SK-N-SH treated with all-trans-retinoic acid at 6 μM for 48 hours (cell line): Measurements from ENCODE around the gene ST6GALNAC4.

ENCODE experiments used
- ATAC-seq: fragments of 200-7000 bp; cut with Tn5 transposase; 3 replicates; pipeline ENCODE4 v1.9.1; 2020; ENCODE audit warnings: mild to moderate bottlenecking, moderate library complexity
- ARNTL ChIP-seq: fragments of 450-650 bp; formaldehyde crosslinking; IDR thresholded peaks from 2 replicates; pipeline ENCODE4 v1.5.0; 2020; ENCODE audit warnings: low read depth, mild to moderate bottlenecking, moderate library complexity, borderline replicate concordance
- BACH2 ChIP-seq: fragments of 250-450 bp; sonication (Bioruptor Pico); IDR thresholded peaks from 2 replicates; pipeline ENCODE4 v1.9.0; 2021; ENCODE audit warnings: mild to moderate bottlenecking, borderline replicate concordance
- CSDC2 ChIP-seq: fragments of 250-450 bp; sonication (Bioruptor Pico); IDR thresholded peaks from 2 replicates; pipeline ENCODE4 v1.5.0; 2020; ENCODE audit warnings: mild to moderate bottlenecking, moderate library complexity
- ESRRG ChIP-seq: fragments of 250-450 bp; sonication (Bioruptor Pico); IDR thresholded peaks from 2 replicates; pipeline ENCODE4 v1.6.1; 2021; ENCODE audit warnings: mild to moderate bottlenecking
- ISL1 ChIP-seq: fragments of 250-450 bp; sonication (Bioruptor Pico); IDR thresholded peaks from 2 replicates; pipeline ENCODE4 v2.1.2; 2022; ENCODE audit warnings: mild to moderate bottlenecking, moderate library complexity
- PATZ1 ChIP-seq: fragments of 250-450 bp; sonication (Bioruptor Pico); IDR thresholded peaks from 2 replicates; pipeline ENCODE4 v1.8.0; 2020; ENCODE audit warnings: mild to moderate bottlenecking, moderate library complexity, borderline replicate concordance
- POU6F1 ChIP-seq: fragments of 250-450 bp; sonication (Bioruptor Pico); IDR thresholded peaks from 2 replicates; pipeline ENCODE4 v1.8.0; 2021; ENCODE audit warnings: low read depth, mild to moderate bottlenecking, moderate library complexity, borderline replicate concordance
- PPARA ChIP-seq: fragments of 250-450 bp; sonication (Bioruptor Pico); IDR thresholded peaks from 2 replicates; pipeline ENCODE4 v1.5.0; 2020; ENCODE audit warnings: mild to moderate bottlenecking, borderline replicate concordance
- RARB ChIP-seq: fragments of 250-450 bp; sonication (Bioruptor Pico); IDR thresholded peaks from 2 replicates; pipeline ENCODE4 v1.8.0; 2021; ENCODE audit warnings: mild to moderate bottlenecking, moderate library complexity
- SNAI2 ChIP-seq: fragments of 250-450 bp; sonication (Bioruptor Pico); IDR thresholded peaks from 2 replicates; pipeline ENCODE4 v1.5.0; 2020; ENCODE audit warnings: mild to moderate bottlenecking, moderate library complexity
- TCF4 ChIP-seq: fragments of 250-450 bp; sonication (Bioruptor Pico); IDR thresholded peaks from 2 replicates; pipeline ENCODE4 v1.8.0; 2021; ENCODE audit warnings: mild to moderate bottlenecking, moderate library complexity, borderline replicate concordance
- TOX ChIP-seq: fragments of 250-450 bp; sonication (Bioruptor Pico); IDR thresholded peaks from 2 replicates; pipeline ENCODE4 v1.8.0; 2021; ENCODE audit warnings: mild to moderate bottlenecking, moderate library complexity, borderline replicate concordance
- TSHZ2 ChIP-seq: fragments of 250-450 bp; sonication (Bioruptor Pico); IDR thresholded peaks from 2 replicates; pipeline ENCODE4 v1.5.0; 2020; ENCODE audit warnings: mild to moderate bottlenecking, moderate library complexity
- ZC3H10 ChIP-seq: fragments of 250-450 bp; sonication (Bioruptor Pico); IDR thresholded peaks from 2 replicates; pipeline ENCODE4 v1.5.1; 2021; ENCODE audit warnings: mild to moderate bottlenecking, moderate library complexity
- ZFP3 ChIP-seq: fragments of 250-450 bp; sonication (Bioruptor Pico); IDR thresholded peaks from 2 replicates; pipeline ENCODE4 v1.5.0; 2020; ENCODE audit warnings: mild to moderate bottlenecking, moderate library complexity
- ZFP30 ChIP-seq: fragments of 450-650 bp; formaldehyde crosslinking; IDR thresholded peaks from 2 replicates; pipeline ENCODE4 v1.5.0; 2022; ENCODE audit warnings: mild to moderate bottlenecking, moderate library complexity
- ZNF70 ChIP-seq: fragments of 450-650 bp; formaldehyde crosslinking; IDR thresholded peaks from 2 replicates; pipeline ENCODE4 v1.5.0; 2020; ENCODE audit warnings: mild to moderate bottlenecking, moderate library complexity
- ZNF8 ChIP-seq: fragments of 450-650 bp; formaldehyde crosslinking; IDR thresholded peaks from 2 replicates; pipeline ENCODE4 v1.5.0; 2020; ENCODE audit warnings: mild to moderate bottlenecking, moderate library complexity
- TF ChIP-seq, protein P1 (sequence below): fragments of 250-450 bp; sonication (Bioruptor Pico); IDR thresholded peaks from 2 replicates; pipeline ENCODE4 v1.5.1; 2020; ENCODE audit warnings: low read depth, mild to moderate bottlenecking, moderate library complexity

Gene ST6GALNAC4

GRCh38 chr9:127896395-127897192 lies 20.2 kb downstream of the ST6GALNAC4 start (continued):
- TF ChIP-seq, protein P1, sequence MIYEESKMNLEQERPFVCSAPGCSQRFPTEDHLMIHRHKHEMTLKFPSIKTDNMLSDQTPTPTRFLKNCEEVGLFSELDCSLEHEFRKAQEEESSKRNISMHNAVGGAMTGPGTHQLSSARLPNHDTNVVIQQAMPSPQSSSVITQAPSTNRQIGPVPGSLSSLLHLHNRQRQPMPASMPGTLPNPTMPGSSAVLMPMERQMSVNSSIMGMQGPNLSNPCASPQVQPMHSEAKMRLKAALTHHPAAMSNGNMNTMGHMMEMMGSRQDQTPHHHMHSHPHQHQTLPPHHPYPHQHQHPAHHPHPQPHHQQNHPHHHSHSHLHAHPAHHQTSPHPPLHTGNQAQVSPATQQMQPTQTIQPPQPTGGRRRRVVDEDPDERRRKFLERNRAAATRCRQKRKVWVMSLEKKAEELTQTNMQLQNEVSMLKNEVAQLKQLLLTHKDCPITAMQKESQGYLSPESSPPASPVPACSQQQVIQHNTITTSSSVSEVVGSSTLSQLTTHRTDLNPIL (CRISPR knock-in tag): no peak
- TF ChIP-seq CSDC2 (CRISPR knock-in tag) (no peak), ZC3H10 (CRISPR knock-in tag) (no peak), ZNF70 (CRISPR knock-in tag) (no peak)

- ATAC-seq: no peak
- TF ChIP-seq TCF4 (CRISPR knock-in tag): no peak
These were observed 21.0 kb downstream of the ST6GALNAC4 start for GRCh38 chr9:127895811-127896210.

- no peak for TF ChIP-seq CSDC2 (CRISPR knock-in tag)
- no peak for TF ChIP-seq ARNTL (CRISPR knock-in tag)
- no peak for TF ChIP-seq BACH2 (CRISPR knock-in tag)
- TF ChIP-seq, protein P1 (CRISPR knock-in tag): no peak
- TF ChIP-seq POU6F1: no peak
- no peak for TF ChIP-seq ZFP30 (CRISPR knock-in tag)
- TF ChIP-seq TOX (CRISPR knock-in tag): no peak
- TF ChIP-seq ZC3H10 (CRISPR knock-in tag): no peak
- no peak for TF ChIP-seq ZNF8
- ATAC-seq: no peak
These were observed 23.4 kb downstream of the ST6GALNAC4 start for GRCh38 chr9:127893392-127893791.

GRCh38 chr9:127892831-127893230 lies 24.0 kb downstream of the ST6GALNAC4 start:
- no peak for ATAC-seq

DNA sequence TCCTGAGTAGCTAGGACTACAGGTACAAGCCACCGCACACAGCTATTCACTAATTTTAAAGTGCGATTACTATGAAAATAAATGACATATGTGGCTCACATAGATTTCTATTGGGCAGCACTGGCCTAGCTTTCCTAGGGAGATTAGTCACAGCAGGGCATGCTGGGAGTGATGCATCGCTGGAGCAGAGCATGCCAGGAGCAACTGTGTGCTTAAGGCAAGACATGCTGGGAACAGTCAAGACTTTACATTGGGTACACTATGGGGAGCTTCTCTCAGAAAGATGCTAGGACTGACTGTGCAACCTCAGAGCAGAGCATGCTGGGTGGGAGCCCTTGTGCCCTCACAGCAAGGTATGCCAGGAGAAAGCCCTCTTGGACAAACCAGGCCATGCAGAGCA lies 26.8 kb downstream of the ST6GALNAC4 start:
- ATAC-seq: no peak
- TF ChIP-seq ZC3H10 (CRISPR knock-in tag) (no peak), TOX (CRISPR knock-in tag) (no peak), ZNF8 (no peak), ZFP3 (CRISPR knock-in tag) (no peak), TCF4 (CRISPR knock-in tag) (no peak)

More at GRCh38 chr9:127892831-127893230, 24.0 kb downstream of the ST6GALNAC4 start:
- no peak for TF ChIP-seq ESRRG (CRISPR knock-in tag)

GRCh38 chr9:127887792-127888191 lies 29.0 kb downstream of the ST6GALNAC4 start:
- no peak for TF ChIP-seq ZFP3 (CRISPR knock-in tag)
- TF ChIP-seq, protein P1 (CRISPR knock-in tag): no peak
- no peak for TF ChIP-seq TSHZ2 (CRISPR knock-in tag)
- no peak for TF ChIP-seq PPARA
- no peak for TF ChIP-seq PATZ1
- TF ChIP-seq ARNTL (CRISPR knock-in tag): no peak
- no peak for TF ChIP-seq BACH2 (CRISPR knock-in tag)
- no peak for TF ChIP-seq ZFP30 (CRISPR knock-in tag)
- no peak for TF ChIP-seq TCF4 (CRISPR knock-in tag)
- no peak for TF ChIP-seq ZC3H10 (CRISPR knock-in tag)
- no peak for TF ChIP-seq ZNF8
- TF ChIP-seq RARB: no peak
- TF ChIP-seq ISL1 (CRISPR knock-in tag): no peak
- TF ChIP-seq SNAI2 (CRISPR knock-in tag): no peak
- ATAC-seq: peak; percentile 34; the same call in 2 of the 3 replicates
